ENCODE results near the gene TMEM106B. TPM values are rescaled to one million over a fixed set of nuclear protein-coding genes. Genes with fewer than 3 reads are reported as not detected.

TMEM106B gene
- total RNA-seq, 1 donor from 2014 or later: 34.0 TPM

DNA sequence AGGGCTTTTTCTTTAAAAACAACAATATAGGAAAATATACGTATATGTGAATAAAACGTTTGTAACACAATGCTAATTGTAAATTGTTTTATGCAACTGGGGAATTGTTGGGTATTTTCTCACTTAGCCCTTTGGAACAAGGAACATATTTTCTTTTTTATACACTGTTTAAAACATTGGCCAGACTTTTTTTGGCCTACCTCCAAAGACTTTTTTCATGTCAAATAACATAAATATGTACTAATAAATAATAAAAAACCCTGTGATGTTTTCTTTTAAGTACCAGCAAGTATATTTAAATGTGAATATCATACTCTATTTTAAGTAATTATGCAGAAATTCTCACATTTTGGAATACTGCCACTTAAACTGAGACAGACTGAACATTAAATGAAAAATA, 15.7 kb downstream of the TMEM106B start:
- DNase-seq (ENCODE audit: low read depth, low spot score): no peak

- no peak for DNase-seq (ENCODE audit: low read depth, low spot score)
Measured at GRCh38 chr7:12228024-12228423, 16.9 kb downstream of the TMEM106B start.

- DNase-seq (ENCODE audit: low read depth, low spot score): no peak
Measured at GRCh38 chr7:12229046-12229445, 18.0 kb downstream of the TMEM106B start.

GRCh38 chr7:12231097-12231496, 20.0 kb downstream of the TMEM106B start:
- DNase-seq (ENCODE audit: low read depth, low spot score): no peak

GRCh38 chr7:12233175-12233574, 22.1 kb downstream of the TMEM106B start:
- DNase-seq (ENCODE audit: low read depth, low spot score): no peak

GRCh38 chr7:12234334-12234865, 23.3 kb downstream of the TMEM106B start:
- no peak for DNase-seq (ENCODE audit: low read depth, low spot score)

DNA sequence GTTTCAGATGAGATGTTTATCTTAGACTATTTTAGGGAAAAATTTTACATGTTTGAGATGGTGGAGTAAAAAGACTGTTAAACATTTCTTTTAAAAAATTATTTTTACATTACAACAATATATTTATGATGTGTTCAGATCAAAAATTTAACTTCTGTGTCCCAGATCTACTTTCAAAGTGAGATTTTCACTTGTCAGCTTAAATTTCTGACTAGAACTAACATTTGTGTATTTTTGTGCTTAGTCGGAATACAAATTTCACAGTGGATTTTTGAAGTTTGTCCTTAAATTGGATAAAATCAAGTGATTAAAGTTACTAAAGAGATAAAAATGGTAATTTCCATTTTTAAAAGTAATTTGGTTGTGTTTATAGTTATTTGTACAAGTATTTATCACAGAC, 24.9 kb downstream of the TMEM106B start:
- no peak for DNase-seq (ENCODE audit: low read depth, low spot score)

DNA sequence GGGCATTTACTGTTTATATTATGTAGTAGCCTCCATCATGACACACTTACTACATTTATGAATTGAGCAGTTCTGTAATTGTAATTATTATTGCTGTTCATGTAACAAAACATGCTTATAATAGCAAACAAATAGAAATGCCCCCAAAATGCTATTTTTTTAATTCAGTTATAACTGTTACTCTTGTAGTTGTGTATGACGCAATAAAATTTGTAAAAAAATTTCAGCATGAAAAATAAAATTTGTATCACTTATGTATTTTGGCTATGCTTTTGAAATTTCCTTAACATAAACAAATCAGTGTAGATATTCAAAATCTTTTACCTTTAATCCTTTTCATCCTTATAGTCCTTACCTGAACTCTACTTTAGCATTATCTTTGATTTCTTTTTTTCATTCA, 25.9 kb downstream of the TMEM106B start:
- no peak for DNase-seq (ENCODE audit: low read depth, low spot score)

- no peak for DNase-seq (ENCODE audit: low read depth, low spot score)
Measured at GRCh38 chr7:12239806-12240205, 28.7 kb downstream of the TMEM106B start.

- no peak for DNase-seq (ENCODE audit: low read depth, low spot score)
Measured at GRCh38 chr7:12244129-12244528, 33.0 kb downstream of the TMEM106B start.

- no peak for DNase-seq (ENCODE audit: low read depth, low spot score)
Measured at GRCh38 chr7:12244694-12245093, 33.6 kb downstream of the TMEM106B start.

DNA sequence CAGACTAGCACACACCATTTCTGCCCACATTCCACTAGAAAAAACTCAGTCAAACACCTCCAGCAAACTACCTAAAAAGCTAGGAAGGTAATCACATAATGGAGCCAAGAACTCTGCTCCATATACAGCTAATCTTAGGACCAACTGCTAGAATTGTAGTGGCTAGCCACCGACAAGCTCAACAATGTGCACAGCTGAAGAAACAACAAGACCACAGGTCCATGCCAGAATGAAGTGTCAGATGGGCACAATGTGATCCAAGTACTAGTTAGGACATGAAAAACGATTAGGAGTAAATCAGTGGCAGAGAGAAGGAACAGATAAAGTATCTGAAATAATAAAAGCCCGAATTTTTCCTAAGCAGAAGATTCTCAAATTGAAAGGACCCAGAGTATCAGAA, 38.6 kb downstream of the TMEM106B start:
- no peak for DNase-seq (ENCODE audit: low read depth, low spot score)

DNA sequence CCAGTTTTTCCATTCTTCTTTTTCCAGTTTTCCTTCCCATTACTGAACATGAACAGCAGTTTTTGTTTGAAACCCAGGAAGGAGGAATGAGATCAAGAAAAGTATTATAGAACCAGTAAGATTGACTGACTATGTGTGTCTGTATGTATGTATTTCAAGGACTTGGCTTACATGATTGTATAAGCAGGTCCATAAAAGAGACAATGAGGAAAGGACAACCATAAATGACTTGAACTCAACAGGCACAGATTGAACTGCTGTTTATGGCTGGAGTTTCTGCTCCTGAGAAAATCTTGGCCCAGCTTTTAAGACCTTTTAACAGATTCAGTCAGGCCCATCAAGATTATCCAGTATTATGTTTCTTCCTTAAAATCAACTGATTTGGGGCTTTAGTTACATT, 39.1 kb downstream of the TMEM106B start:
- no peak for DNase-seq (ENCODE audit: low read depth, low spot score)

GRCh38 chr7:12256090-12256489, 45.0 kb downstream of the TMEM106B start:
- DNase-seq (ENCODE audit: low read depth, low spot score): no peak

- DNase-seq (ENCODE audit: low read depth, low spot score): no peak
Measured at GRCh38 chr7:12257582-12257981, 46.5 kb downstream of the TMEM106B start.

GRCh38 chr7:12258074-12258473, 47.0 kb downstream of the TMEM106B start:
- DNase-seq (ENCODE audit: low read depth, low spot score): no peak

DNA sequence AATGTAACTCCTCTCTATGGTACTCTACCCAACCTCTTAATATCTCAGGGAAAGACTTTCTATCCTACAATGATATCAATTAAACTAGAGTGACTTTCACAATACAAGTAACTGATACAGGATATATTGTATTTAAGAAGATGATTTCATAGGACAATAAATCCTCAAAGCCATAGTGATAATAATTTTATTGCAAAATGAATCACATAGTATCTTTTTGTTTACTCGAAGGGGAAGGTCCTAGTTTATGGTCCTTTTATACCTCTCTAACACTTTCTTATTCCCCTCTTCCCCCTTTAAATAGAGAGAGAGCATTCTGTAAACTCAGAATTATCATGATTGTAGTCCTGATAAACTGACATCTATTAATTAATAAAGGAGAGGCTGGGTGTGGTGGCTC, 56.4 kb downstream of the TMEM106B start:
- no peak for DNase-seq (ENCODE audit: low read depth, low spot score)

- no peak for DNase-seq (ENCODE audit: low read depth, low spot score)
Measured at GRCh38 chr7:12269100-12269895, 58.2 kb downstream of the TMEM106B start.

DNA sequence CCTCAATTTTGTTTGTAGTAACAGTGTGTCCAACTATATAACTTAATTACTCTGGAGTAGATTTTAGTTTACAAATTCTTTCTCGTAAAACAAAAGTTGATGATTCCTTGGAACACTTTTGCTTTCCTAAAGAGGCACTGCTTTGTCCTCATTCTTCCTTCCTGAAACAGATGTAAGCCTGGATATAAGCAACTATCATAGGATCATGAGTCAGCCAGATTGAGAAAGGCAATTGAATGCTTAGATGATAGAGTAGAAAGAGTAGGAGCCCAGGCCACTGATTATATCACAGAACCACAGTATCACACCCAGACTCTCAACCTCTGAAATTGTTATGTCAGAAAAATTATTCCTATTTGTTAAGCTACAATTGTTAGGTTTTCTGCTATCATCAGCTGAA, 69.9 kb downstream of the TMEM106B start:
- no peak for DNase-seq (ENCODE audit: low read depth, low spot score)

DNA sequence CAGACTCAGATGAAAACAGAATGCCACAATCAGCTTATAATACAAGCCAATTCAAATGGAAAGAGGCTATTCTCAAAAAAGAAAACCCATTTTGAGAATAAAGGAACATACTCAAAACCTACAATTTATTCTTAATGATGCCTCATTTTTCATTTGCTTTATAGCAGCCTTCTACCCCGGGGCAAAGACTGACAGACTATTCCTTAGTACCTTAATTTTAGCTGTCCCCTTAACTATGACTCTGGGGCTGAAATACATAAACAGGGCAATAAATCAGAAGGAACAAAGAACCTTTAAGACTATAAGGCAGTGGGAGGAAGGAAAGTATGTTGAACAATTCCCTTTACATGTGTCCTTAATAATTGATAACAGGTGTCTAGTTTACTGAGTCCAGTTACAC, 76.8 kb downstream of the TMEM106B start:
- DNase-seq (ENCODE audit: low read depth, low spot score): no peak

- DNase-seq (ENCODE audit: low read depth, low spot score): no peak
Measured at GRCh38 chr7:12289996-12290395, 78.9 kb downstream of the TMEM106B start.

DNA sequence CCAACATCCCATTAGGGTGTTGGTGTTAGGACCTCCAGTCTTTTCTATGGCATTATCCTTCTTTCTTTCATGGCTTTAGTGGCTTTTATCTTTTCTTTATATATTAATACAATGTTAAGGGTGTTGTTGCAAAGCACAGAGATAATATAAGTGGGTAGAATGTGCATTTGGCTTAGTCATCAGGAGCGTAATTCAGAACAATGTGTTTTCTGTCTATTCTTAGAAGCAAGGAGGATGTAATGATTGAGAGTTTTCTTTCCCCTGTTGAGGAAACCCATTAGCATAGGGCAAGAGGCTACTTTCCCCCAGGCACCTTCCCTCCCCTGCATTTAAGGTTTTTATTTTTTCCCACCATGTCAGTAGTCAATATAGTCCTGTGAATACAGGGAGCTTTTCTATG, 79.7 kb downstream of the TMEM106B start:
- no peak for DNase-seq (ENCODE audit: low read depth, low spot score)

DNA sequence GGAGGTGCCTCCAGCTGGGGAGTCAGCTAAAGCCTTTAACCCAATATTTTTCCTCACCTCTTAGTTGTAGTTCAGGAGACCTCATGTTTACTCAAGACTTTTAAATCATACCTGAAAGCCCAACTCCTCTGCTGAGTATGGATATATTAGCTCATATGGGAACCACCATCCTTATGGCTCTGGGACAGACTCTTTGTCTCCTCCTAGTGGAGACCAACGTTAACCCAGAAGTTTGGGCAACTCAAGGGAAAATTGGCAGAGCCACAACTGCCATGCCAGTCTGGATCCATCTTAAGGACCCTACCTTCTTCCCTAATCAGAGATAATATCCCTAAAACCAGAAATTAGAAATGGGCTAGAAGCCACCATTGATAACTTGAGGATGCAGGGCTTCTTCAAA, 80.8 kb downstream of the TMEM106B start:
- no peak for DNase-seq (ENCODE audit: low read depth, low spot score)
